ENCODE results near the gene EFNA5.

GRCh38 chr5:107634981-107635848 lies 35.5 kb downstream of the EFNA5 start:
- no peak for TF ChIP-seq EZH2 (IDR thresholded peaks at IDR 0.05)
- TF ChIP-seq POLR2AphosphoS5 (IDR thresholded peaks at IDR 0.05; ENCODE audit: borderline replicate concordance, low read depth, low read length), result no peak; the same call in 1 of the 2 replicates

Data from SK-N-MC (cell line).